HFF-Myc (cell line): ENCODE data around the gene EYA3.

ENCODE experiments used
- DNase-seq: peaks from one replicate; pipeline ENCODE4 v3.0.0-alpha.2; 2011; ENCODE audit warnings: low read depth; ENCODE audit errors: extremely low read depth
- H3K4me3 ChIP-seq: replicated peaks from 2 replicates; pipeline ENCODE4 v1.5.1; 2011; ENCODE audit warnings: low read depth, mild to moderate bottlenecking, control low read depth, low read length
- CTCF ChIP-seq: IDR thresholded peaks from 2 replicates; pipeline ENCODE4 v1.5.1; 2012; ENCODE audit warnings: mild to moderate bottlenecking, low read depth, low read length, control low read depth; ENCODE audit errors: missing control alignments

The EYA3 gene

GRCh38 chr1:27973771-27974416 is 114.5 kb downstream of the EYA3 start:
- no peak for TF ChIP-seq CTCF
- no peak for DNase-seq

GRCh38 chr1:27972141-27972540 is 116.3 kb downstream of the EYA3 start:
- TF ChIP-seq CTCF, result no peak
- H3K4me3 ChIP-seq, result no peak overlapping the region
- DNase-seq, result no peak

More at GRCh38 chr1:27973771-27974416, 114.5 kb downstream of the EYA3 start:
- no peak overlapping the region for H3K4me3 ChIP-seq

- no peak overlapping the region for H3K4me3 ChIP-seq
- TF ChIP-seq CTCF, result no peak
- DNase-seq, result no peak
Observed at GRCh38 chr1:27971674-27972073, 116.7 kb downstream of the EYA3 start.

DNA sequence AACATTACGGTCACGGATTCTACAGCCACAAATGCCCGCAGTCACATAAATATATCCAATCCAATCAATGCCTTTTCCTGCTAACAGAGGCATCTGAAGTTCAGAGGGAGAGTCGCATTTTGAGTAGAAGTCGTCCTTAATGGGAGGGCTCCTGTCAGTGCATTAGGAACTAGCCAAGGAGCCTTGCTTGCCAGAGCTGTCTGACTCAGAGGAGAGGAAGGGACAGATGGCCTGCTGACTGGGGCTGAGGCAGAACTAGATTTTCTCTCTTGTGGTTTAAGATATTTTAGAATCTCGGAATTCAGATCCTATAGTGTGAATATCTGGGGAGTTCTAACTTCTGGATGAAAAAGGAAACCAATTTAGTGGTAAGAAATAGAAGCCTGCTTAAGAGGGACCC is 118.0 kb downstream of the EYA3 start:
- TF ChIP-seq CTCF, result no peak
- no peak overlapping the region for H3K4me3 ChIP-seq
- peak; percentile 9 for DNase-seq

GRCh38 chr1:27968692-27969091 is 119.7 kb downstream of the EYA3 start:
- H3K4me3 ChIP-seq, result no peak overlapping the region
- TF ChIP-seq CTCF, result no peak
- DNase-seq, result peak; percentile 44

GRCh38 chr1:27967884-27968466 is 120.4 kb downstream of the EYA3 start:
- DNase-seq, result no peak
- H3K4me3 ChIP-seq, result no peak overlapping the region
- TF ChIP-seq CTCF, result no peak
